ENCODE results near the gene SNRPA1. TPM values are rescaled to one million over a fixed set of nuclear protein-coding genes. Genes with fewer than 3 reads are reported as not detected.

The SNRPA1 gene
- total RNA-seq, 2 experiments from 2014 or later = 167 to 173 TPM

GRCh38 chr15:101317336-101317872, 22.4 kb upstream of the SNRPA1 start:
- H3K4me3 Mint-ChIP-seq = no peak overlapping the region
- H3K4me1 Mint-ChIP-seq (ENCODE audit: low read depth) = peaks cover 11% of the 10 kb centered on the region
- no peaks in the 10 kb centered on the region for H3K36me3 Mint-ChIP-seq
- no peaks in the 10 kb centered on the region for H3K9me3 Mint-ChIP-seq
- H3K27me3 Mint-ChIP-seq = no peaks in the 10 kb centered on the region
- no peak overlapping the region for H3K27ac Mint-ChIP-seq
- POLR2A ChIA-PET = no interaction called here
- DNase-seq = no peak
- CTCF ChIA-PET = no interaction called here
- intact Hi-C loops (cut with micrococcal nuclease) = no loop called here

- Mint-ChIP-seq H3K27me3 (no peaks in the 10 kb centered on the region), H3K4me1 (ENCODE audit: low read depth) (peaks cover 11% of the 10 kb centered on the region), H3K9me3 (no peaks in the 10 kb centered on the region), H3K36me3 (no peaks in the 10 kb centered on the region), H3K27ac (no peak overlapping the region), H3K4me3 (no peak overlapping the region)
- CTCF ChIA-PET = interaction anchor here (1.0 kb wide), 1 partner anchor 28 kb away, joined by 3 read pairs; no protein-coding TSS in a partner anchor
- POLR2A ChIA-PET = no interaction called here
- intact Hi-C loops (cut with micrococcal nuclease) = no loop called here
- no peak for DNase-seq
Measured at GRCh38 chr15:101316529-101316928, 21.5 kb upstream of the SNRPA1 start.

GRCh38 chr15:101315736-101316135, 20.7 kb upstream of the SNRPA1 start:
- Mint-ChIP-seq H3K4me3 (no peak overlapping the region), H3K4me1 (ENCODE audit: low read depth) (peaks cover 7% of the 10 kb centered on the region), H3K9me3 (no peaks in the 10 kb centered on the region), H3K27ac (no peak overlapping the region), H3K36me3 (no peaks in the 10 kb centered on the region), H3K27me3 (no peaks in the 10 kb centered on the region)
- DNase-seq = no peak
- ChIA-PET POLR2A (no interaction called here), CTCF (no interaction called here)
- intact Hi-C loops (cut with micrococcal nuclease) = no loop called here

GRCh38 chr15:101314336-101315125, 19.5 kb upstream of the SNRPA1 start:
- Mint-ChIP-seq H3K4me1 (ENCODE audit: low read depth) (no peaks in the 10 kb centered on the region), H3K4me3 (no peak overlapping the region), H3K27me3 (no peaks in the 10 kb centered on the region), H3K27ac (no peak overlapping the region), H3K9me3 (no peaks in the 10 kb centered on the region), H3K36me3 (no peaks in the 10 kb centered on the region)
- ChIA-PET CTCF (interaction anchor here (1.5 kb wide), 1 partner anchor 327 kb away, joined by 3 read pairs; no protein-coding TSS in a partner anchor), POLR2A (no interaction called here)
- DNase-seq = no peak
- intact Hi-C loops (cut with micrococcal nuclease) = no loop called here

- CTCF ChIA-PET = interaction anchor here (1.5 kb wide), 1 partner anchor 329 kb away, joined by 3 read pairs; no protein-coding TSS in a partner anchor
- intact Hi-C loops (cut with micrococcal nuclease) = no loop called here
Measured at GRCh38 chr15:101313041-101313761, 18.2 kb upstream of the SNRPA1 start.

GRCh38 chr15:101310508-101310907, 15.5 kb upstream of the SNRPA1 start:
- ChIA-PET CTCF (no interaction called here), POLR2A (no interaction called here)
- Mint-ChIP-seq H3K4me3 (no peak overlapping the region), H3K36me3 (no peaks in the 10 kb centered on the region), H3K27me3 (no peaks in the 10 kb centered on the region), H3K9me3 (no peaks in the 10 kb centered on the region), H3K27ac (no peak overlapping the region), H3K4me1 (ENCODE audit: low read depth) (no peaks in the 10 kb centered on the region)
- intact Hi-C loops (cut with micrococcal nuclease) = no loop called here
- DNase-seq = no peak

More at GRCh38 chr15:101313041-101313761, 18.2 kb upstream of the SNRPA1 start:
- no peaks in the 10 kb centered on the region for H3K9me3 Mint-ChIP-seq
- POLR2A ChIA-PET = no interaction called here
- no peaks in the 10 kb centered on the region for H3K27me3 Mint-ChIP-seq
- no peak overlapping the region for H3K4me3 Mint-ChIP-seq
- no peak overlapping the region for H3K27ac Mint-ChIP-seq
- H3K36me3 Mint-ChIP-seq = no peaks in the 10 kb centered on the region
- no peaks in the 10 kb centered on the region for H3K4me1 Mint-ChIP-seq (ENCODE audit: low read depth)
- no peak for DNase-seq

- Mint-ChIP-seq H3K4me3 (no peak overlapping the region), H3K27me3 (no peaks in the 10 kb centered on the region), H3K9me3 (no peaks in the 10 kb centered on the region), H3K27ac (no peak overlapping the region), H3K4me1 (ENCODE audit: low read depth) (no peaks in the 10 kb centered on the region), H3K36me3 (no peaks in the 10 kb centered on the region)
- DNase-seq = no peak
- intact Hi-C loops (cut with micrococcal nuclease) = no loop called here
- CTCF ChIA-PET = no interaction called here
- POLR2A ChIA-PET = no interaction called here
Measured at GRCh38 chr15:101310161-101310480, 15.1 kb upstream of the SNRPA1 start.

GRCh38 chr15:101309436-101310160, 14.6 kb upstream of the SNRPA1 start:
- ChIA-PET CTCF (no interaction called here), POLR2A (no interaction called here)
- no peaks in the 10 kb centered on the region for H3K36me3 Mint-ChIP-seq
- intact Hi-C loops (cut with micrococcal nuclease) = no loop called here
- no peaks in the 10 kb centered on the region for H3K4me1 Mint-ChIP-seq (ENCODE audit: low read depth)
- H3K27me3 Mint-ChIP-seq = no peaks in the 10 kb centered on the region
- no peak overlapping the region for H3K27ac Mint-ChIP-seq
- H3K4me3 Mint-ChIP-seq = no peak overlapping the region
- DNase-seq = no peak
- no peaks in the 10 kb centered on the region for H3K9me3 Mint-ChIP-seq

GRCh38 chr15:101308604-101309435, 13.8 kb upstream of the SNRPA1 start:
- Mint-ChIP-seq H3K27ac (no peak overlapping the region), H3K9me3 (no peaks in the 10 kb centered on the region), H3K36me3 (no peaks in the 10 kb centered on the region), H3K27me3 (no peaks in the 10 kb centered on the region), H3K4me3 (no peak overlapping the region), H3K4me1 (ENCODE audit: low read depth) (no peaks in the 10 kb centered on the region)
- CTCF ChIA-PET = interaction anchor here (0.7 kb wide), 1 partner anchor 333 kb away, joined by 3 read pairs; no protein-coding TSS in a partner anchor
- intact Hi-C loops (cut with micrococcal nuclease) = no loop called here
- no peak for DNase-seq
- POLR2A ChIA-PET = no interaction called here

- H3K4me3 Mint-ChIP-seq = no peak overlapping the region
- H3K9me3 Mint-ChIP-seq = no peaks in the 10 kb centered on the region
- H3K4me1 Mint-ChIP-seq (ENCODE audit: low read depth) = no peaks in the 10 kb centered on the region
- peak; percentile 2 for DNase-seq
- CTCF ChIA-PET = interaction anchor here (0.7 kb wide), 1 partner anchor 333 kb away, joined by 3 read pairs; no protein-coding TSS in a partner anchor
- no peaks in the 10 kb centered on the region for H3K27me3 Mint-ChIP-seq
- POLR2A ChIA-PET = no interaction called here
- no peak overlapping the region for H3K27ac Mint-ChIP-seq
- H3K36me3 Mint-ChIP-seq = no peaks in the 10 kb centered on the region
- intact Hi-C loops (cut with micrococcal nuclease) = no loop called here
Measured at GRCh38 chr15:101307897-101308603, 13.0 kb upstream of the SNRPA1 start.
